ENCODE results near the gene RERE.

GRCh38 chr1:8776104-8776503, 41.3 kb downstream of the RERE start:
- TF ChIP-seq POLR2A (IDR thresholded peaks at IDR 0.05): no peak
- TF ChIP-seq, protein P1, sequence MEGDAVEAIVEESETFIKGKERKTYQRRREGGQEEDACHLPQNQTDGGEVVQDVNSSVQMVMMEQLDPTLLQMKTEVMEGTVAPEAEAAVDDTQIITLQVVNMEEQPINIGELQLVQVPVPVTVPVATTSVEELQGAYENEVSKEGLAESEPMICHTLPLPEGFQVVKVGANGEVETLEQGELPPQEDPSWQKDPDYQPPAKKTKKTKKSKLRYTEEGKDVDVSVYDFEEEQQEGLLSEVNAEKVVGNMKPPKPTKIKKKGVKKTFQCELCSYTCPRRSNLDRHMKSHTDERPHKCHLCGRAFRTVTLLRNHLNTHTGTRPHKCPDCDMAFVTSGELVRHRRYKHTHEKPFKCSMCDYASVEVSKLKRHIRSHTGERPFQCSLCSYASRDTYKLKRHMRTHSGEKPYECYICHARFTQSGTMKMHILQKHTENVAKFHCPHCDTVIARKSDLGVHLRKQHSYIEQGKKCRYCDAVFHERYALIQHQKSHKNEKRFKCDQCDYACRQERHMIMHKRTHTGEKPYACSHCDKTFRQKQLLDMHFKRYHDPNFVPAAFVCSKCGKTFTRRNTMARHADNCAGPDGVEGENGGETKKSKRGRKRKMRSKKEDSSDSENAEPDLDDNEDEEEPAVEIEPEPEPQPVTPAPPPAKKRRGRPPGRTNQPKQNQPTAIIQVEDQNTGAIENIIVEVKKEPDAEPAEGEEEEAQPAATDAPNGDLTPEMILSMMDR (IDR thresholded peaks at IDR 0.05): no peak

All from body of pancreas (tissue), 4 donors.